ENCODE measurements around the gene UCMA.

Gene UCMA

GRCh38 chr10:13222151-13222550, 12.0 kb downstream of the UCMA start:
- no peak overlapping the region for H3K9ac ChIP-seq (ENCODE audit: low read depth, low read length)
- H3K27ac ChIP-seq (ENCODE audit: low read length) = no peak overlapping the region
- H3K27me3 ChIP-seq (ENCODE audit: insufficient read depth, low read length, poor library complexity) = no peaks in the 10 kb centered on the region
- H3K9me3 ChIP-seq (ENCODE audit: insufficient read depth, low read length, severe bottlenecking) = no peaks in the 10 kb centered on the region
- H3K79me2 ChIP-seq (ENCODE audit: insufficient read depth, low read length) = no peaks in the 10 kb centered on the region
- H3K4me3 ChIP-seq (ENCODE audit: low read depth in 1 of 2, low read length in 2 of 2) = no peak overlapping the region
- H3K36me3 ChIP-seq (ENCODE audit: insufficient read depth, low read length) = no peaks in the 10 kb centered on the region
- H4K20me1 ChIP-seq (ENCODE audit: insufficient read depth, low read length) = no peaks in the 10 kb centered on the region
- no peak overlapping the region for H2AFZ ChIP-seq (ENCODE audit: low read depth, low read length)
- no peaks in the 10 kb centered on the region for H3K4me1 ChIP-seq (ENCODE audit: insufficient read depth, low read length)
- TF ChIP-seq CTCF (IDR thresholded peaks at IDR 0.05; ENCODE audit: borderline replicate concordance, extremely low read depth, low read length, poor library complexity, severe bottlenecking) = no peak
- ATAC-seq (ENCODE audit: insufficient read depth, low read depth) (no peak), DNase-seq (no peak)
- no peak overlapping the region for H3K4me2 ChIP-seq (ENCODE audit: insufficient read depth, low read length)

- Histone ChIP-seq H3K9me3 (ENCODE audit: insufficient read depth, low read length, severe bottlenecking) (no peaks in the 10 kb centered on the region), H3K27me3 (ENCODE audit: insufficient read depth, low read length, poor library complexity) (no peaks in the 10 kb centered on the region), H3K9ac (ENCODE audit: low read depth, low read length) (no peak overlapping the region), H3K79me2 (ENCODE audit: insufficient read depth, low read length) (no peaks in the 10 kb centered on the region), H3K36me3 (ENCODE audit: insufficient read depth, low read length) (no peaks in the 10 kb centered on the region), H3K4me1 (ENCODE audit: insufficient read depth, low read length) (no peaks in the 10 kb centered on the region), H3K4me2 (ENCODE audit: insufficient read depth, low read length) (no peak overlapping the region), H3K4me3 (ENCODE audit: low read depth in 1 of 2, low read length in 2 of 2) (no peak overlapping the region), H3K27ac (ENCODE audit: low read length) (no peak overlapping the region), H2AFZ (ENCODE audit: low read depth, low read length) (no peak overlapping the region), H4K20me1 (ENCODE audit: insufficient read depth, low read length) (no peaks in the 10 kb centered on the region)
- no peak for TF ChIP-seq EZH2 (IDR thresholded peaks at IDR 0.05; ENCODE audit: borderline replicate concordance, low read depth, low read length, severe bottlenecking)
- ATAC-seq (ENCODE audit: insufficient read depth, low read depth) (no peak), DNase-seq (no peak)
Measured at GRCh38 chr10:13221572-13221971, 12.6 kb downstream of the UCMA start.

GRCh38 chr10:13219685-13220670, 14.2 kb downstream of the UCMA start:
- no peak for ATAC-seq (ENCODE audit: insufficient read depth, low read depth)
- H2AFZ ChIP-seq (ENCODE audit: low read depth, low read length) = no peak overlapping the region

More at GRCh38 chr10:13219685-13220670, 14.2 kb downstream of the UCMA start:
- TF ChIP-seq EZH2 (IDR thresholded peaks at IDR 0.05; ENCODE audit: borderline replicate concordance, low read depth, low read length, severe bottlenecking) (no peak), CTCF (IDR thresholded peaks at IDR 0.05; ENCODE audit: borderline replicate concordance, extremely low read depth, low read length, poor library complexity, severe bottlenecking) (no peak)
- H3K27ac ChIP-seq (ENCODE audit: low read length) = no peak overlapping the region
- no peak overlapping the region for H3K4me2 ChIP-seq (ENCODE audit: insufficient read depth, low read length)
- no peak overlapping the region for H3K4me3 ChIP-seq (ENCODE audit: low read depth in 1 of 2, low read length in 2 of 2)
- H4K20me1 ChIP-seq (ENCODE audit: insufficient read depth, low read length) = no peaks in the 10 kb centered on the region
- no peaks in the 10 kb centered on the region for H3K4me1 ChIP-seq (ENCODE audit: insufficient read depth, low read length)
- no peak for DNase-seq
- no peak overlapping the region for H3K9ac ChIP-seq (ENCODE audit: low read depth, low read length)
- no peaks in the 10 kb centered on the region for H3K36me3 ChIP-seq (ENCODE audit: insufficient read depth, low read length)
- H3K79me2 ChIP-seq (ENCODE audit: insufficient read depth, low read length) = no peaks in the 10 kb centered on the region
- no peaks in the 10 kb centered on the region for H3K9me3 ChIP-seq (ENCODE audit: insufficient read depth, low read length, severe bottlenecking)
- no peaks in the 10 kb centered on the region for H3K27me3 ChIP-seq (ENCODE audit: insufficient read depth, low read length, poor library complexity)

Data from DND-41 (cell line).